GM18858 (cell line): ENCODE data around the gene AGAP1.
"Not testable (repeated sequence)": the region's sequence is repeated elsewhere in the genome, so short reads cannot be mapped to it uniquely, and the experiment has no call there.

Experiments used
- ATAC-seq: cut with Tn5 transposase; IDR thresholded peaks from one replicate; pipeline ENCODE4 v1.9.1; 2021; ENCODE audit not compliant: unreplicated experiment

Gene AGAP1

DNA sequence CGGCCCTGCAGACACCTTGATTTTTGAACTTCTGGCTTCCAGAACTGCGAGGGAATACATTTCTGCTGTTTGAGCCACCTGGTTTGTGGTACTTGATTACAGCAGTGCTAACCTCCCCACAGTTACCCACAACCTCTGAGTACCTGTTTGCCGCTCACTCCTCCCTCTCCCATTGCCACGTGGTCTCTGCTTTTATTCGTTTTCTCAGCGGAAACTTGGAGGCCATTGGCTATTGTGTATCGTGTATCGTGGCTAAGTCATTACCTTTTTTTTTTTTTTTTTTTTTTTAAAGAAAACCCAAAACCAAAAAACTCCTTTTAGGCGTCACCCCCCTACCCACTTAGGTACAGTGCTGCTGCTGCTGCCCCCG, 90.8 kb downstream of the AGAP1 start:
- no peak for ATAC-seq

DNA sequence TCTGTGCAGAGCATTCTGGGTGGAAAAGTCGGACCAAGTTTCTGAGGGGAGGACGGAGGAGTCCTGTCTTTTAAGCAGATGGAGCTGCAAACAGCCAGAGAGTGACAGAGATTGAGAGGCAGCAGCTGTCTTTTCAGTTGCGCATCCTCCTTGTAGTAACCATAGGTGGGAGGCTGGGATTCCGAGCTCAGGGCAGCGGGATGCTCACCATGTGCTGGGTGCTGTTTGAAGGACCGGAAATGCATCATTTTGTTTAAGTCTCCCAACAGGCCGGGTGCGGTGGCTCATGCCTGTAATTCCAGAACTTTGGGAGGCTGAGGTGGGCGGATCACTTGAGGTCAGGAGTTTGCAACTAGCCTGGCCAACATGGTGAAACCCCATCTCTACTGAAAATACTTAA, 93.4 kb downstream of the AGAP1 start:
- no peak for ATAC-seq

DNA sequence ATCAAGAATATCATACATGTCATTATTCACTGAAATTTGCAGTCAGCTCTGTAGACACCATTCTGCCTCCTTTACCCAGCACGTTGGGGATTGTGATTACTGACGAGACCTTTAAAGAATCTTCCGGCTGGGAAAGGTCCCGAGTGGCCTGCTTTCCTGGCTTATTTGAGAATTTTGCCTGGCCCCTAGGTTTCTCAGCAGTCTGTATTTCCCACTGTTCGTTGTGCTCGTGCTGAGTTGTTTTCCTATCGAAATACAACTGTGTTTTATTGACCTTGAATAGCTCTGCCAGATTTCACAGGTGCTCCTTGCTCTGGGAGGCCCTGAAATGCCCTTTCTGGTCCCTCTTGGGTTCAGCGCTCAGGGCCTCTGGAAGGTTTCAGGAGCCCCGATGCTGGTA, 94.9 kb downstream of the AGAP1 start:
- ATAC-seq = no peak

DNA sequence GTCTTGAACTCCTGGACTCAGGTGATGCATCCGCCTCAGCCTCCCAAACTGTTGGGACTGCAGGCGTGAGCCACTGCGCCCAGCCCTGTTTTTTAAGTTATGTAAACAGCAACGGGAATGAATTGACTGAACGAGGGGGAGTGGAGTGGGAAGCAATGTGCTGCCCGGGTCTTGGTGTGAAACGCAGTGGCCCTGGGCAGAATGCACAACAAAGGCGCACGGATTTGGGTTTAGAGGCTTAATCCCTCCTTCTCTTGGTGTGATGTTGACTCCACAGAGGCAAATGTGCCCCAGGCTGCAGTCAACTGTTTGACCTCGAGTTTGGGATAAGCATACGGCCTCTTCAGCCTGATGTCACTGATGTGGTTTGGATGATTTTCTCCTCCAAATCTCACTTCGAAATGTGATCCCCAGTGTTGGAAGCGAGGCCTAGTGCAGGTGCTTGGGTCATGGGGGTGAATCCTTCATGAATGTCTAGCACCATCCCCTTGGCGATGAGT, 97.4 kb downstream of the AGAP1 start:
- ATAC-seq = no peak

DNA sequence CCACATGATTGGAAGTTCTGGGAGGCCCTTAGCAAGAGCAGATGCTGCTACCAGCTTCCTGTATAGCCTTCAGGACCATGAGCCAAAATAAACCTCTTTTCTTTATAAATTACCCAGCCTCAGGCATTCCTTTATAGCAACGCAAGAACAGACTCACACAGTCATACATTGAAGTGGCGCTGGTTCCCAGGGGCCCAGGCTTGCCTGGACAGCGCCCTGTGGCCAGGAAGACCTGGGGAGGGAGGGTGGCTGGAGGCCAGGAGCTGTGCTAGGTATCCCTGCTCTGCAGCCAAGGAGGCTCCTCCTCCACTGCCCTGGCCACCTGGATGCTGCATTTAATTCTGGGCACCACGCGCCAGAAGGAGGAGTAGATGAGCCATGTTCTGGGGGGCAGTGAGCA, 98.1 kb downstream of the AGAP1 start:
- ATAC-seq = no peak

DNA sequence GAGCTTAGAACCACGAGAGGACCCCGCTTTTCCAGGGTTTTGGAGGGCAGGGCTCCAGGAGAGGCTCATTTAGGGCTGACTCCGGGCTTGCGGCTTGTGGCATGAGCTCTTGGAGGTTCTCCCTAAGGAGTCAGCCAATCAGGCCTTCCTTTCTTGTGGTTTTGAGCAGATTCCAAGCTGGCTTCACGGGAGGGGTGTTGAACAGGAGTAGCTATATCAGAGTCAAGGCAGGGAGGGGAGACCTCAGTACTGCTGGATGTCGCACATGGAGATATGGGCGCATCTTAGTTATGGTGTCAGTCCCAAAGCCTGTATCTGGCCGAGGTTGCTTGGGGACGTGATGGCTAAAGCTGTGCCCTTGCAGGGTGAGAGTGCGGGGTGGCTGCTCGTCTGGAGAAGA, 98.6 kb downstream of the AGAP1 start:
- no peak for ATAC-seq

DNA sequence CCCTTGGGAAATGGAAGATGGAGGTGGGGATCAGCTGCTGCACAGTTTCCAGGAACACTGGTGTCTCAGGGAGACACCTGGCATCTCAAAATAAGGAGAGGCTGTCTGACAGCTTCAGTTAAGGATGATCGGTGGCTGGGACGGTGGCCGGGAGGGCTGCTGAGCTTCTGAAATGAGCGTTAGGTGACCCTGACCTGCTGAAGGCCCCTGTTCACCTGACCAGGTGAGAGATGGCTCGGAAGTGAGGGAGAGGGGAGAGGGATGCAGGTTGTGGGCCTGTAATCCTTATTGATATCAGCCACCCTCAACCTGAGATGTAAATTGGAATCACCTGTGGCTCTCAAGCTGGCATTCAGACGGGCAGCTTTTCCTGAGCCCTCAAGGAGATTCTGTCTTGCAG, 99.0 kb downstream of the AGAP1 start:
- ATAC-seq = no peak

DNA sequence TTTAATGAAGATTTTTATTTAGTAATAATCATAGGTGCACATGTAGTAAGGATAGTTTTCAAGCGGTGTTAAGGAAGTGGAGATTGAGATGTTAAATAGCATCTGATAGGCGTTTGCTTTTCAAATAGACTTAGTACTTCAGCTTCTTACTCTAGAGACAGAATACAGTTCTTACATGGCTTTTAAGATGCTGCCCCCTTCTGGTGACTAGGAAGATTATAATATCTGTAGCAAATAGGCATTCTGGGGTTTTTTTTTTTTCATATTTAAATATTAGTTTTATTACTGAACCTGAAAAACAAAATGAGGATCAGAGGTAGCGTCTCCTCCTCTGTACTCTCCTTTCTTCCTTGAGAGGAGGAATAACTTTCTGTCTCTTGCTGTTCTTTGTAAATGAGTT, 100.2 kb downstream of the AGAP1 start:
- ATAC-seq = no peak

DNA sequence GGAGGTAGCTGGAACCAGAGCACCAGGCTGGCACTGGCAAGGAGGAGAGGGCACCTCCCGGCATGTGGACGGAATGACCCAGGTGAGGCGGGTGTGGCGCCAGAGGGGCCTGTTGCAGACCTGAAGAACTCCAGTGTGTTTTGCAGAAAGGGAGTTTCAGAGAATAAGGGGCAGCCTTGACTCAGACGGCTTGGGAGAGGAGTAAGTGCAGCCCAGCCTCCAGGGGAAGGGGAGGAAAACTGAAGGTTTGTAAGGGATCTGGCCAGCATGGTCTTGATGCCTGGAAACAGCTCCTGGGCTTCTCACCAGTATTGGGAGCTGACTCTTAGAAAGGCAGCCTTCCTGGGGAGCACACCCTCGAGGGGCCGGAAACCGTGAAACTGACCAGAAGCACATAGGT, 101.1 kb downstream of the AGAP1 start:
- no peak for ATAC-seq

DNA sequence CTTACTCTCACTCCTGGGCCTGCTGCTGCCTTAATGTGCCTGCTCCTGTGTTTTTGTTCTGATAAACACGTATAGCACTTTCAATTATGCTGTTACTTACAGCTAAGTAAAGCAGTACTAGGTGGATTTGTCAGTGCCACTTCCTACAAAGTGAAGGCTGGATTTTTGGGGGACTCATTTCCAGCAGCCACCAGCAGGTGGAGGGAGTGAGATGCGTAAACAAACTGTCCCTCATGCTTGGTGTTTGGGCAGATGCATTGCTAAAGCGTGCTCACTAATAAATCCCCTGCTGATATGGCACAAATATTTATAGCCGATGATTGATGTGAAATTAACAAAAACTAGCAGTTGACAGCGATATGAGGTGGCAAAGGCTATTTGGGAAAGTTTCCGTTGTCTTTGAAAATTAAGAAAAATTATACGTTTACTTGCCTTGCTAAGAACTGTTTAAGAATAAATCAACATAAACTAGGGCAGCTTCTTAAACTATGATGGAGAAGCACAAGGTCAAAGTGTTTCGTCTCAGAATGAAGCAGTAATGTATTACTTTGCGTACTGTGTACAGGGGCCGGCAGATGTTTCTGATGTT, 101.7 kb downstream of the AGAP1 start:
- ATAC-seq = no peak

DNA sequence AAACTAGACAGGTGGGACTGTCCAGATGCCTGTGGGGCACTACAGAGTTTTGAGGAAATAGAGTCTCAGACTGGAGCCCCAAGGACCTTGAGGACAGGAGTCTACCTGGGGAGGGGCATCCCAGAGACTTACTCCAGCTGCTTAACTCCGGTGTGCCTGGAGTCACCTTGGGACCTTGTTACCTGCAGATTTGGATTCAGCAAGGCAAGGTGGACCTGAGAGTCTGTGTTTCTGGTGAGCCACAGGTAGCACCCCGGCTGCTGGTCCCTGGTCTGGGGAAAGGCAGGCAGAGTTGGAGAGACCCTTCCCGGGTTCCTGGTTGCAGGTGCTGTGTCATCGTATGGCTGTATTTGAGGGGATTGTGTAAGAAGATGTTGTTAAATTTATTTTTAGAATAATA, 102.4 kb downstream of the AGAP1 start:
- ATAC-seq = no peak

DNA sequence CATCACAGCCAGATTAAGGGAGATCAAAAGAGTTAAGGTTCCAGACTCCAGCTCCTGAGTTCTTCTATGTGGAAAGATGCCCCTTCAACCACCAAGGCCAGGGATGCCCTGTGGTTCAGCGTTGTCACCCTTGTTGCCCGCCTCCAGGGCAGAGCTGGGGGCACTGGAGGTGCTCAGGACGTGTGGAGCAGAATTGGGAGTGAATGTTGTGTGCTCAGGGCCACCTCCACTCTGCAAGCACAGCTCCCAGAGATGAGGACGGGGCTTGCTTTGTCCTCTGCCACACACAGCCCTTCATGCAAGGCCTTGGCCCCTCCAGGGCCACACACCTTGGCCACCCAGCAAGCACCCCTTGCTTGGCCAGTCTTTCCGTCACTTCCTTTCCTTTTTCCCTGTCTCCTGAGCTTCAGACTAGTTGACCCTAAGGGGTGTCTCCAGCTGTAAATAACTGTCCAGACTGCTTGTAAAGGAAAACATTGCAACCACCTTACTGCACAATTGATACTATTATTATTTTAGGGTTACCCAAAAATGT, 103.3 kb downstream of the AGAP1 start:
- ATAC-seq = no peak

DNA sequence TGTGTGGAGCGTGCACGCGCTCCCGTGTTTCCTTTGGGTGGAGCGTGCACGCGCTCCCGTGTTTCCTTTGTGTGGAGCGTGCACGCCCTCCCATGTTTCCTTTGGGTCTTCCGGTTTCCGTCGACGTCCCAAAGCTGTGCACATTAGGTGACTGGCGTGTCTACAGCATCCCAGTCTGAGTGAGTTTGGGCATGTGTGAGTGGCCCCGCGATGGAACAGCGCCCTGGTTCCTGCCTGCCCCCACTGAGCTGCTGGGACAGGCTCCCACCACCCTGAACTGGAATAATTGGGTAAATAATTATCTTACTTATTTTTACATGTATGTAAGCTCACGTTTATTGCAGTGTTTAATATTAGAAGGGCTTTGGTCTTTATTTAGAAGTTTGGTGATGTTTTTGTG, 104.2 kb downstream of the AGAP1 start:
- no peak for ATAC-seq

DNA sequence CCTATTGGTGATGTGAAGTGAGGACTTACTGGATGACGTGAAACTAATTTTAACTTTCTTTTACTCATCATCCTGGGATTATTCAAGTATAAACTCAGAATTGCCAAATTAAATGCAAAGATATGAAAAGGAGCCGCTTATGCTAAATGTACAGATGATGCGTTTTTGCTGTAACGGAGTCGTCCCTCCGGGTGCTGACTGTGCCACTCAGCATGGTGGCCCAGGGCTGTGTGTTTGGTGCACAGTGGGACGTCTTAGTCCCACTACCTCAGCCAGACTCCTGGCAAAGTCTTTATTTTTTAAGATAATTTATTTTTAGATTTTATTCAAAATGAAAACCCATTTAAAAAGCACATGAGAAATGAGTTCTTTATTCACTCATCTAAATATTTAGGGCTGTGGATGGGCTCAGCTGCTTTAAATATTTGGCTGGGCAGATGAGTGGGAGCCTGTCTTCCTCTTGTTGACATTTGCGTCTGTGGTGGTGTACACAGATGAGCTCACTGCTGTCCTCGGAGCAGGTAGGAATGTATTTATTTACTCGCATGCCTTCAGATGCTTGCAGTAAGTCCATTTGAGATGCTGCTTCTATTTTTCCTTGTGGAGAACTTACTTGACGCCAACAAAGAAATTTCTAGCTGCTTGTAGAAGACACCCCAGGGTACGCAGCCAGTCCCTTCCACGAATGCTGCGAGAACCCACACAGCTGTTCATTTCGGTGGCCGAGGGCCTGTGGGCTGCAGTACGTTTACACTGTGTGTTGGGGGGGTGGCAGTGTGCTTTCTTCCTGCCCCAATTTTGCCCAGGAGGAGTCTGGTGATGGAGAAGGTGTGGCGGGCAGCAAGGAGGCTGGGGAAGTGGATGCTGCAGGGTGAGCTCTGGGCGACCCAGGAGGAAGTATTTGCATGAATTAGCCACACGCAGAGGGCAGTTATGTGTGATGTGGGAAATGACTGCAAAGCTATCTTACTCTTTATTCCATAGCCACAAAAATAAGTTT, 105.0 kb downstream of the AGAP1 start:
- ATAC-seq = no peak

DNA sequence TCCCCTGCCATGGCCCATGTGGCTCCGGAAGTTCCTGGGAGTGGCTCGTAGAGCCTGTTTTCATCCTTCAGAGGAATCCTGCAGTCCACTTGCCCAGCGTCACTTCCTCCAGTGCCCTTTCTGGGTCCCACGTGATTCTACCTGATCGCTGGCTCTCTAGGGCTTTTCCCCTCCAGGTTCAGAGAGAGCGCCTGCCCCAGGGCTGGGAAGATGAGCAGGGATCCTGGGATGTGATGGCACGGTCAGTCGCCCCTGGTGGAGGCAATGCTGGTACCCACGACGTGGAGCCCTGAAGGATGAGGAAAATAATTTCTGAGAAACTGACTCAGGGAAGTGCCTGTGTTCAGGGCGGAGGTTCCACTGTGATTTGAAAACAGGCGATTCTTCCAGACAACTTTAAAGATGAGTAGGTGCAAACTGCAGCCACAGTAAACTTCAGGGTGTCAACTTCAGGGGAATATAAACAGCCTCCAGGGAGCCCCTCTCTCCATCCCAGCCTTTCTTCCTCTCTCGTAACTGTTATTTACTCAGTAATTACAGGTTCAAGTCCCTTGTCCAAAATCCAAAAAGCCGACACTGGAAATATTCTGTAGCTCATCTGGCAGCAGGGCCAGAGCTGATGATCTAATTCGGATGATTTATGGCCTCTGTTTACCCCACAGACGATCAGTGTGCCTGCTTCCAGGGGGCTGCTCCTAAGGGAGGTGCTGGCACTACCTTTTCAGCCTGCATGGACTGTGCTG, 105.9 kb downstream of the AGAP1 start:
- ATAC-seq = no peak

DNA sequence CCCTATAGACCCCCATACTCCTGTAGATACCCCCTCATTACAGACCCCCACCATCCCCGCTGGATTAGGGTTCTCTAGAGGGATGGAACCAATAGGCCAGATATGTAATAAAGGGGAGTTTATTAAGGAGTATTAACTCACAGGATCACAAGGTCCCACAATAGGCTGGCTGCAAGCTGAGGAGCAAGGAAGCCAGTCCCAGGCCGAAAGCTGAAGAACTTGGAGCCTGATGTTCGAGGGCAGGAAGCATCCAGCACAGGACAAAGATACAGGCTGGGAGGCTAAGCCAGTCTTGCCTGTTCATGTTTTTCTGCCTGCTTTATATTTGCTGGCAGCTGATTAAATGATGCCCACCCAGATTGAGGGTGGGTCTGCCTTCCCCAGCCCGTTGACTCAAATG, 106.6 kb downstream of the AGAP1 start:
- ATAC-seq = no peak

DNA sequence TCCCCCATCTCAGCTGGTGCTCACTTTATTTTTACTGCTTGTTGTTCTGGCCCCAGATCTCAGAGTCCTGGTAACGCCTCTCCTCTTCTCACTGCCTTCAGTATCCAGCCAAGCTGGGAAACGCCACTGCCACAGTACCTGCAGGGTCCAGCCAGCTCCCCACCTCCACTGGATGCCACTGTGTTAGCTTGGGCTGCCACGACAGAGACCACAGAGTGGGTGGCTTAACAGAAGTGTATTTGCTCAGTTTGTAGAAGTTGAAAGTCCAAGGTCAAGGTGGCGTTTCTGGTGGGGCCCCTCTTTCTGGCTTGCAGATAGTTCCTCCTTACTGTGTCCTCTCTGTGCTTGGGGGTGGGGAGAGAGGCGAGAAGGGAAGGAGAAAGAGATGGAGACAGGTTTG, 107.1 kb downstream of the AGAP1 start:
- no peak for ATAC-seq

DNA sequence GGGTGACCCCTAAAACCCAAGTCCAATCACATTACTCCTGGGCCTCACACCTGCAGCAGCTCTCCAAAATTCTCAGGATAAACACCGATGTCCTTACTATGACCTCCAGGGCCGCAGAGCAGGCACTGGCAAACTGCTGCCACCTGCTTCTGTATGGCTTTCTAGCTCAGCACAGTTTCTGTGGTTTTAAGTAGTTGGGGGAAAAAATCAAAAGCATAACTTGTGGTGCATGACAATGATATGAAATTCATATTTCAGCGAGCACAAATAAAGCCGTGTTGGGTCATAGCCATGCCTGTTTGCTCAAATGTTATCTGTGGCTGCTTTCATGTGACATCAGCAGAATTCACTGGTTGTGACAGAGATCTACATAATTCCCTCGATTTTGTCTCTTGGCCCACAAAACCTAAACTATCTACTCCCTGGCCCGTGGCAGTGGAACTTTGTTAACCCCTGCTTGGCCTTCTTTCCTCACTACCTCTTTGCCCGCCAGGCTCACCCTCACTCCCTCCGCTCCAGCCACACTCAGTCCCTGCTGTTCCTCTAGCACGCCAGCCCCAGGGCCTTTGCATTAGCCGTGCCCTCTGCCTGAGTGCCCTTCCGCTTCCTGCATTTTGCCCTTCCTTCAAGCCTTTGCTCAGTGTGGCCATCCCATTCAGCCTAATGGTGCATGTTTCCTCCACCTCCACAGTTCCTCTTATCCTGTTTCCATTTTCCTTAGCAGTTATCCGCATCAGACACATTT, 108.3 kb downstream of the AGAP1 start:
- no peak for ATAC-seq

DNA sequence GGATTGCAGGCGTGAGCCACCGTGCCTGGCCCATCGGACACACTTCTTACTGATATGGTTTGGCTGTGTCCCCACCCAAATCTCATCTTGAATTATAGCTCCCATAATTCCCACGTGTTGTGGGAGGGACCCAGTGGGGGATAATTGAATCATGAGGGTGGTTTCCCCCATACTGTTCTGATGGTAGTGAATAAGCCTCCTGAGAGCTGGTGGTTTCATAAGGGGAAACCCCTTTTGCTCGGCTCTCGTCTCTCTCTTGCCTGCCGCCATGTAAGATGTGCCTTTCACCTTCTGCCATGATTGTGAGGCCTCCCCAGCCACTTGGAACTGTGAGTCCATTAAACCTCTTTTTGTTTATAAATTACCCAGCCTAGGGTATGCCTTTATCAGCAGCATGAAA, 109.1 kb downstream of the AGAP1 start:
- ATAC-seq = not testable (repeated sequence)

DNA sequence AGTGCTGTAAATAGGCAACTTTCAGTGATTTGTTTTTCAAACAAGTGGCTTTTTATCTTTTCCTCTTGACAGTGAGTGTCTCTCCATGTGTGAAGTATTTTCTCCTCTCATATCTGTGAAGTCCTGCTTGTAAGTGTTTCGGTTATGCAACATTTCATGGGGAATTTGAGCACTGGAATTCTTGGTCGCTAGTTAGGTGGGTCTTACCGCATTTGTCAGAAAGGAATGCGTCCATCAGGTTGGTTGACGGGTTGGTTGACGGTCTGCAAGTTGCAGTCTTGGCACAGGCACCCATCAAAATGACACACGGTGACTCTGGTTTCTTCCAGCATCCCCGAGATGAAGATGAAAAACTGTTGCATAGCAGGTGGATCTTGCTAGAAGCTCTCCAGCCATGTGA, 109.8 kb downstream of the AGAP1 start:
- no peak for ATAC-seq
